Measurements from ENCODE around the gene TDRD1.

Gene TDRD1

GRCh38 chr10:114266521-114266920 is 87.4 kb downstream of the TDRD1 start:
- no peak for DNase-seq (ENCODE audit: low spot score)

- DNase-seq (ENCODE audit: low spot score): no peak
Measured at GRCh38 chr10:114271075-114271778, 92.1 kb downstream of the TDRD1 start.

GRCh38 chr10:114271779-114272167 is 92.6 kb downstream of the TDRD1 start:
- no peak for DNase-seq (ENCODE audit: low spot score)

GRCh38 chr10:114272696-114273095 is 93.5 kb downstream of the TDRD1 start:
- DNase-seq (ENCODE audit: low spot score): no peak

- no peak for DNase-seq (ENCODE audit: low spot score)
Measured at GRCh38 chr10:114273910-114274309, 94.8 kb downstream of the TDRD1 start.

GRCh38 chr10:114274616-114275453 is 95.7 kb downstream of the TDRD1 start:
- DNase-seq (ENCODE audit: low spot score): no peak

- no peak for DNase-seq (ENCODE audit: low spot score)
Measured at GRCh38 chr10:114276066-114276465, 96.9 kb downstream of the TDRD1 start.

- no peak for DNase-seq (ENCODE audit: low spot score)
Measured at GRCh38 chr10:114276671-114277070, 97.5 kb downstream of the TDRD1 start.

- DNase-seq (ENCODE audit: low spot score): no peak
Measured at GRCh38 chr10:114278140-114278883, 99.2 kb downstream of the TDRD1 start.

- no peak for DNase-seq (ENCODE audit: low spot score)
Measured at GRCh38 chr10:114278884-114279191, 99.7 kb downstream of the TDRD1 start.

- DNase-seq (ENCODE audit: low spot score): no peak
Measured at GRCh38 chr10:114279289-114279688, 100.1 kb downstream of the TDRD1 start.

GRCh38 chr10:114279901-114280644 is 100.9 kb downstream of the TDRD1 start:
- no peak for DNase-seq (ENCODE audit: low spot score)

- no peak for DNase-seq (ENCODE audit: low spot score)
Measured at GRCh38 chr10:114281006-114281405, 101.9 kb downstream of the TDRD1 start.

GRCh38 chr10:114281461-114281860 is 102.3 kb downstream of the TDRD1 start:
- no peak for DNase-seq (ENCODE audit: low spot score)
